Tibial artery (tissue), 4 donors: ENCODE measurements around the gene FAM3D.

Experiments used
- DNase-seq, 2 donors: peaks; one replicate each; pipeline ENCODE4 v3.0.0-alpha.2; 2019
- H3K27ac ChIP-seq, 2 donors: fragments of 200-600 bp; sonication (generic) in 1 of 2; 1 replicate in 1 of 2; 2 replicates in 1 of 2; pipeline ENCODE4 v1.5.1; 2018 to 2019; ENCODE audit warnings: mild to moderate bottlenecking in 1 of 2
- H3K27me3 ChIP-seq, 2 donors: fragments of 200-600 bp; sonication (generic) in 1 of 2; one replicate each; pipeline versions ENCODE4 v1.5.1 to v1.6.0; 2016 to 2019
- H3K36me3 ChIP-seq, 3 donors: fragments of 200-600 bp; sonication (generic) in 2 of 3; one replicate each; pipeline ENCODE4 v1.5.1; 2016 to 2019; ENCODE audit warnings: mild to moderate bottlenecking in 2 of 3
- H3K4me1 ChIP-seq, 4 donors: fragments of 200-600 bp; sonication (generic) in 2 of 4; 1 replicate in 3 of 4; 2 replicates in 1 of 4; pipeline ENCODE4 v1.5.1; 2016 to 2019
- H3K4me3 ChIP-seq, 2 donors: fragments of 200-600 bp; sonication (generic) in 1 of 2; 1 replicate in 1 of 2; 2 replicates in 1 of 2; pipeline ENCODE4 v1.5.1; 2018 to 2019; ENCODE audit warnings: mild to moderate bottlenecking in 2 of 2
- H3K9me3 ChIP-seq, 3 donors: fragments of 200-600 bp; sonication (generic) in 1 of 3; one replicate each; pipeline ENCODE4 v1.5.1; 2016 to 2019
- intact Hi-C: fragments of 100-400 bp; cut with DNase I; formaldehyde crosslinking; loops from one replicate; pipeline ENCODE4 v1.15.0; 2023; ENCODE audit warnings: low total_unique reads
- TF ChIP-seq, protein P1 (sequence below), 2 experiments: fragments of 200-600 bp in 1 of 2; fragments of 450-650 bp in 1 of 2; IDR thresholded peaks; one replicate each; pipeline ENCODE4 v1.5.1; 2017 to 2019; ENCODE audit warnings: antibody characterized with exemption in 2 of 2, mild to moderate bottlenecking in 1 of 2, moderate library complexity in 1 of 2

Gene FAM3D

GRCh38 chr3:58609990-58610389 lies 56.6 kb downstream of the FAM3D start:
- Histone ChIP-seq H3K36me3 (no peaks in the 10 kb centered on the region), H3K4me3 (no peak overlapping the region), H3K4me1 (no peaks in the 10 kb centered on the region), H3K27me3 (no peaks in the 10 kb centered on the region), H3K9me3 (no peaks in the 10 kb centered on the region), H3K27ac (no peak overlapping the region)
- TF ChIP-seq, protein P1, sequence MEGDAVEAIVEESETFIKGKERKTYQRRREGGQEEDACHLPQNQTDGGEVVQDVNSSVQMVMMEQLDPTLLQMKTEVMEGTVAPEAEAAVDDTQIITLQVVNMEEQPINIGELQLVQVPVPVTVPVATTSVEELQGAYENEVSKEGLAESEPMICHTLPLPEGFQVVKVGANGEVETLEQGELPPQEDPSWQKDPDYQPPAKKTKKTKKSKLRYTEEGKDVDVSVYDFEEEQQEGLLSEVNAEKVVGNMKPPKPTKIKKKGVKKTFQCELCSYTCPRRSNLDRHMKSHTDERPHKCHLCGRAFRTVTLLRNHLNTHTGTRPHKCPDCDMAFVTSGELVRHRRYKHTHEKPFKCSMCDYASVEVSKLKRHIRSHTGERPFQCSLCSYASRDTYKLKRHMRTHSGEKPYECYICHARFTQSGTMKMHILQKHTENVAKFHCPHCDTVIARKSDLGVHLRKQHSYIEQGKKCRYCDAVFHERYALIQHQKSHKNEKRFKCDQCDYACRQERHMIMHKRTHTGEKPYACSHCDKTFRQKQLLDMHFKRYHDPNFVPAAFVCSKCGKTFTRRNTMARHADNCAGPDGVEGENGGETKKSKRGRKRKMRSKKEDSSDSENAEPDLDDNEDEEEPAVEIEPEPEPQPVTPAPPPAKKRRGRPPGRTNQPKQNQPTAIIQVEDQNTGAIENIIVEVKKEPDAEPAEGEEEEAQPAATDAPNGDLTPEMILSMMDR (IDR thresholded peaks at IDR 0.05): no peak
- intact Hi-C loops: no loop called here
- DNase-seq: no peak

GRCh38 chr3:58608648-58609047 lies 57.9 kb downstream of the FAM3D start:
- Histone ChIP-seq H3K36me3 (no peaks in the 10 kb centered on the region), H3K4me3 (no peak overlapping the region), H3K27ac (no peak overlapping the region), H3K27me3 (peaks cover 0 to 2% of the 10 kb centered on the region in 2 donors), H3K9me3 (no peaks in the 10 kb centered on the region), H3K4me1 (no peaks in the 10 kb centered on the region)
- TF ChIP-seq, protein P1 (IDR thresholded peaks at IDR 0.05): no peak
- no peak for DNase-seq
- intact Hi-C loops: no loop called here

DNA sequence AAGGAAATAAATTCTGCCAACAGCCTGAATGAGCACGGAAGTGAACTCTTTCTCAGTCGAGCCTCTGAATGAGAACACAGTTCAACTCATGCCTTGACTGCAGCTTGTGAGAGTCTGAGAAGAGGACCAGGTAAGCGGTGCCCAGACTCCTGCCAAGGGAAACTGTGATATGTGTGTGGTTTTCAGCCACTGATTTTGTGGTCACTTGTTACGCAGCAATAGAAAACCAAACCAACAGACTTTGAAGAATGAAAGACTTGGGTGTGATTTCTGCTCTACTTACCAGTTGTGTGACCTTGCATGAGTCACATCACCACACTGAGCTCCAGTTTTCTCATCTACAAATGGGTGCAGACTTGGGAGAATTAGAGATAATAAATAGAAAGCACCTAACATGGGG lies 58.8 kb downstream of the FAM3D start:
- peaks cover 0 to 7% of the 10 kb centered on the region in 2 donors for H3K27me3 ChIP-seq
- no peaks in the 10 kb centered on the region for H3K9me3 ChIP-seq
- H3K4me3 ChIP-seq: no peak overlapping the region
- TF ChIP-seq, protein P1 (IDR thresholded peaks at IDR 0.05): no peak
- H3K27ac ChIP-seq: no peak overlapping the region
- intact Hi-C loops: no loop called here
- DNase-seq: no peak
- H3K4me1 ChIP-seq: no peaks in the 10 kb centered on the region
- H3K36me3 ChIP-seq: no peaks in the 10 kb centered on the region

- H3K27ac ChIP-seq: no peak overlapping the region
- intact Hi-C loops: no loop called here
These were observed 59.9 kb downstream of the FAM3D start for GRCh38 chr3:58606693-58607092.

GRCh38 chr3:58604031-58604430 lies 62.5 kb downstream of the FAM3D start:
- TF ChIP-seq, protein P1 (IDR thresholded peaks at IDR 0.05): no peak

More at GRCh38 chr3:58606693-58607092, 59.9 kb downstream of the FAM3D start:
- DNase-seq: no peak
- Histone ChIP-seq H3K9me3 (no peaks in the 10 kb centered on the region), H3K27me3 (peaks cover 0 to 7% of the 10 kb centered on the region in 2 donors), H3K4me1 (no peaks in the 10 kb centered on the region), H3K4me3 (no peak overlapping the region), H3K36me3 (no peaks in the 10 kb centered on the region)
- TF ChIP-seq, protein P1 (IDR thresholded peaks at IDR 0.05): no peak

GRCh38 chr3:58603606-58604005 lies 63.0 kb downstream of the FAM3D start:
- no peak overlapping the region for H3K4me3 ChIP-seq
- H3K27me3 ChIP-seq: peaks cover 0 to 7% of the 10 kb centered on the region in 2 donors
- intact Hi-C loops: no loop called here
- H3K36me3 ChIP-seq: no peaks in the 10 kb centered on the region
- no peaks in the 10 kb centered on the region for H3K9me3 ChIP-seq
- H3K27ac ChIP-seq: no peak overlapping the region
- TF ChIP-seq, protein P1 (IDR thresholded peaks at IDR 0.05): no peak
- H3K4me1 ChIP-seq: no peaks in the 10 kb centered on the region
- no peak for DNase-seq

More at GRCh38 chr3:58604031-58604430, 62.5 kb downstream of the FAM3D start:
- H3K27me3 ChIP-seq: peaks cover 0 to 7% of the 10 kb centered on the region in 2 donors
- intact Hi-C loops: no loop called here
- no peaks in the 10 kb centered on the region for H3K36me3 ChIP-seq
- no peaks in the 10 kb centered on the region for H3K4me1 ChIP-seq
- H3K27ac ChIP-seq: no peak overlapping the region
- no peak for DNase-seq
- H3K9me3 ChIP-seq: no peaks in the 10 kb centered on the region
- H3K4me3 ChIP-seq: no peak overlapping the region
